Measurements from ENCODE around the gene ANK2.

ANK2 gene

DNA sequence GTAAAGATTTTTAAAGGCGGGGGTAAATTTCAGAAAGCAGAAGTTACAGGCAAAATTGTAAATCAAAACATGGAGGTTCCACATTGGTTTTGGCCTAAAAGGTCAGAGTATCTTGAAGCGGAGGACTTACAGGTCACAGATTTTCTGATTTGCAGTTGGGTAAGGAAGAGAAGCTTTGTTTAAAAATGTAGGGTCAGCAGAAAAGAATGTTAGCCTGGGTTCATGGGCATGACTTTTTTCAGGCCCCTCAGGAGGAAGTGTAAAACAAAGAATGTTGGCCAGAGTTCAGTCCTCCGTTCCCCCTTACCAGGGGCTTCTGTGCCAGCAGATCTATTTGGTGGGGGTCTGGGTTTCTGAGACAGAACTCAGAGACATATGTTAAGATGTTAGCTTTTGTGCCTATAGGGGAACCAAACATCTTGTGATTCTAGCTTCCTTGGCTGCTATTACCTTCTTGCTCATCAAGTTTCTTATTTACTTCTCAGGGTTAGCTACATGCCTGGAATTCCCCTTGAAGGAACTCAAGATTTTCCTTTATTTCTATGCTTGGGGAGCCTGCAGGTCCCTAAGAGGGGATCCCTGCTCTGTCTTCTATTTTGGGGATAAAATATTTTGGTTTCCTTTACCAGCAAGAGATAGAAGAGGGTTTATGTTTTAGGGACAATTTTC lies 160.3 kb downstream of the ANK2 start:
- H3K27ac ChIP-seq, result no peak overlapping the region
- H3K27me3 ChIP-seq, result no peaks in the 10 kb centered on the region
- no peaks in the 10 kb centered on the region for H3K36me3 ChIP-seq
- H3K4me1 ChIP-seq (ENCODE audit: control insufficient read depth in 1 of 2, insufficient read depth in 1 of 2, low read depth in 1 of 2, low read length in 1 of 2), result no peaks in the 10 kb centered on the region
- H3K9me3 ChIP-seq, result no peaks in the 10 kb centered on the region
- TF ChIP-seq, protein P1, sequence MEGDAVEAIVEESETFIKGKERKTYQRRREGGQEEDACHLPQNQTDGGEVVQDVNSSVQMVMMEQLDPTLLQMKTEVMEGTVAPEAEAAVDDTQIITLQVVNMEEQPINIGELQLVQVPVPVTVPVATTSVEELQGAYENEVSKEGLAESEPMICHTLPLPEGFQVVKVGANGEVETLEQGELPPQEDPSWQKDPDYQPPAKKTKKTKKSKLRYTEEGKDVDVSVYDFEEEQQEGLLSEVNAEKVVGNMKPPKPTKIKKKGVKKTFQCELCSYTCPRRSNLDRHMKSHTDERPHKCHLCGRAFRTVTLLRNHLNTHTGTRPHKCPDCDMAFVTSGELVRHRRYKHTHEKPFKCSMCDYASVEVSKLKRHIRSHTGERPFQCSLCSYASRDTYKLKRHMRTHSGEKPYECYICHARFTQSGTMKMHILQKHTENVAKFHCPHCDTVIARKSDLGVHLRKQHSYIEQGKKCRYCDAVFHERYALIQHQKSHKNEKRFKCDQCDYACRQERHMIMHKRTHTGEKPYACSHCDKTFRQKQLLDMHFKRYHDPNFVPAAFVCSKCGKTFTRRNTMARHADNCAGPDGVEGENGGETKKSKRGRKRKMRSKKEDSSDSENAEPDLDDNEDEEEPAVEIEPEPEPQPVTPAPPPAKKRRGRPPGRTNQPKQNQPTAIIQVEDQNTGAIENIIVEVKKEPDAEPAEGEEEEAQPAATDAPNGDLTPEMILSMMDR (IDR thresholded peaks at IDR 0.05), result no peak
- no peak overlapping the region for H3K4me3 ChIP-seq (ENCODE audit: low read depth in 1 of 2, low read length in 1 of 2)

DNA sequence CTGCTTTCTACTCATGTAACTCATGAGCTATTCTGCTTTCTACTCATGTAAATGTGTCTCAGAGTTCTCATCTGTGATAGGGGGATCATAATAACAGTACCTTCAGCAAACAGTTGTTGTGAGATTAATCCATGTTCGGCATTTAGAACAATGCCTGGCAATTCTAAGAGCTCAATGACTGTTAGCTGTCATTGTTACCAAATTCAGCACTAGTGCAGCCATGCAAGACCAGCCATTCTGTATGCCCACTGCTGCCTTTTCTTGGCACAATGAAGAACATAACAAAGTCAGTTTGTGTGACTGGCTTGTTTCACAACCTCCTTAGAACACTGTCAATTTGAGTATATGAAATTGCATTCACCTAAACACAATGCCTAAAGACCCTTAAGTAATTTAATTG lies 163.2 kb downstream of the ANK2 start:
- no peaks in the 10 kb centered on the region for H3K36me3 ChIP-seq
- no peak overlapping the region for H3K27ac ChIP-seq
- H3K4me3 ChIP-seq (ENCODE audit: low read depth in 1 of 2, low read length in 1 of 2), result no peak overlapping the region
- no peaks in the 10 kb centered on the region for H3K4me1 ChIP-seq (ENCODE audit: control insufficient read depth in 1 of 2, insufficient read depth in 1 of 2, low read depth in 1 of 2, low read length in 1 of 2)
- H3K9me3 ChIP-seq, result no peaks in the 10 kb centered on the region
- H3K27me3 ChIP-seq, result no peaks in the 10 kb centered on the region
- TF ChIP-seq, protein P1 (IDR thresholded peaks at IDR 0.05), result no peak

DNA sequence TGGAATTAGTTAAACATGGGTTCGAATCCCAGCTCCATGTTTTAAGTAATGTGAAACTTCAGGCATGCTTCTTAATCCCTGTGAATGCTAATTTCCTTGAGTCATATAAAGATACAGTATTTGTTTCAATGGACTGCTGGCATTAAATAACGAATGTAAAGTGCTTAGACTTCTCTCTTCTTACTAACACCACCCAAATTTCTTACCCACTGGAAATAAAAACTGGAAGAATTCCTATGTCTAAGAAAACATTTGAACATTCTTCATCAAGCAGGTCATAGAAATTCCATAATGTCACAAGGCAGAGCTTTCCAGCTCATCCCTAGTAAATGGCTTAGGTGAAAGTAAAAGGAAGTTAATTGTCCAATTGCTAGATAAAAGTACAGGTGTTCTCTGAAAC lies 172.5 kb downstream of the ANK2 start:
- Histone ChIP-seq H3K27me3 (no peaks in the 10 kb centered on the region), H3K4me3 (ENCODE audit: low read depth in 1 of 2, low read length in 1 of 2) (no peak overlapping the region), H3K4me1 (ENCODE audit: control insufficient read depth in 1 of 2, insufficient read depth in 1 of 2, low read depth in 1 of 2, low read length in 1 of 2) (no peaks in the 10 kb centered on the region), H3K9me3 (no peaks in the 10 kb centered on the region), H3K36me3 (no peaks in the 10 kb centered on the region), H3K27ac (no peak overlapping the region)
- TF ChIP-seq, protein P1 (IDR thresholded peaks at IDR 0.05), result no peak

DNA sequence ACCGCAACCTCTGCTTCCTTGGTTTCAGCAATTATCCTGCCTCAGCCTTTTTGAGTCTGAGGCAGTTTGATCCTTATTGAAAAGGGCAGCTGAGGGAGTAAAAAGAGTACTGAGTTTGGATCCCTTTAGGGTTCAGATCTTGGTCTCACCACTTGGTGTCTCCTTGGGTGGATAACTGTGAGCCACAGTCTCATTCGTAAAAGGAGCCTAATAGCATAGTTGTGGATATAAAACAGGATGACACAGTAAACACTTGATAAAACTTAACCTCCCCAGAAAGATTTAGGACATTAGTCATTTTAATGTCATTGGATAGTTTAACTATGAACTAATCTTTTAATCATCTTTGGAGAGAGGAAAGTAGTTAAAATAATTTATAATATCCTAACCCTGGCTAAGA lies 173.0 kb downstream of the ANK2 start:
- no peak overlapping the region for H3K27ac ChIP-seq
- TF ChIP-seq, protein P1 (IDR thresholded peaks at IDR 0.05), result no peak

DNA sequence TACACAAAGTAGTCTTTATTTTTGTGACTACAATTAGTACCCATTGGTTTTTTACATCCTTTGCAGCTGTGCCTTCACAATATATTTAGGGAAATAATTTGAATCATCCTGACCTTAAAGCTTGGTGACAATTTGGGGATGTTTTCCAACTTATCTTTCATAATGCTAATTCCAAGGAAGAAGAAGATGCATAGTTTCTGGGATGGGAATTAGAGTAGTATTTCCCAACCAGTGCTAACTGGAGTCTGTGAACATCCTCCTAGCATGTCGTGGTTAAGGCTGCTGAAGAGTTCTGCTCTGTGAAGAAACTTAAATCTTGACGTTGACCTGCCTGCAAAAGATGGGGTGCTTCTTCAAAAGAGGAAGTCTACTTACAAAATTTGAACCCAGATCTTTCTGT lies 173.5 kb downstream of the ANK2 start:
- TF ChIP-seq, protein P1 (IDR thresholded peaks at IDR 0.05), result no peak
- Histone ChIP-seq H3K27ac (no peak overlapping the region), H3K9me3 (no peaks in the 10 kb centered on the region), H3K36me3 (no peaks in the 10 kb centered on the region), H3K27me3 (no peaks in the 10 kb centered on the region), H3K4me3 (ENCODE audit: low read depth in 1 of 2, low read length in 1 of 2) (no peak overlapping the region), H3K4me1 (ENCODE audit: control insufficient read depth in 1 of 2, insufficient read depth in 1 of 2, low read depth in 1 of 2, low read length in 1 of 2) (no peaks in the 10 kb centered on the region)

More for the DNA sequence above, 173.0 kb downstream of the ANK2 start:
- H3K9me3 ChIP-seq, result no peaks in the 10 kb centered on the region
- no peaks in the 10 kb centered on the region for H3K4me1 ChIP-seq (ENCODE audit: control insufficient read depth in 1 of 2, insufficient read depth in 1 of 2, low read depth in 1 of 2, low read length in 1 of 2)
- H3K36me3 ChIP-seq, result no peaks in the 10 kb centered on the region
- H3K27me3 ChIP-seq, result no peaks in the 10 kb centered on the region
- H3K4me3 ChIP-seq (ENCODE audit: low read depth in 1 of 2, low read length in 1 of 2), result no peak overlapping the region
